ENCODE results near the gene EN1.

The EN1 gene

GRCh38 chr2:118816669-118817068 is 30.8 kb downstream of the EN1 start:
- no peak for DNase-seq

GRCh38 chr2:118815731-118816130 is 31.7 kb downstream of the EN1 start:
- DNase-seq: no peak

DNA sequence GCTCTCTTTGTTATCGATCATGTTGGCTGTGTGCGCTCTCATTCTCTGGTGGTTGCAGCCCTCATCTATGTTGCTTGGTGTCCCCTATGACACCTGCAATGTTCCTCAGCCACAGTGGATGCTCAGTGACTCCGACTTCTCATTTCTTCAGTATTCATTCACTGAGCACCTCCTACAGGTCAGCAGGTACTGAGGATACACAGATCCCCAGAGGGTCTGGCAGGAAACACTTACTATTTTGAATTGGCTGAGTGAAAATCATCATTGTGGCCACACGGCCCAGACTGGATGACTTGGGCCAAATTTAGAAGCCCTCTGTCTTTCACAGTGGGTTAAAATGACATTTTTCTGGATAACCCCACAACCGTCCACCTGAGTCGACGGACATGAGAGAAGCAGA is 32.1 kb downstream of the EN1 start:
- DNase-seq: no peak

DNA sequence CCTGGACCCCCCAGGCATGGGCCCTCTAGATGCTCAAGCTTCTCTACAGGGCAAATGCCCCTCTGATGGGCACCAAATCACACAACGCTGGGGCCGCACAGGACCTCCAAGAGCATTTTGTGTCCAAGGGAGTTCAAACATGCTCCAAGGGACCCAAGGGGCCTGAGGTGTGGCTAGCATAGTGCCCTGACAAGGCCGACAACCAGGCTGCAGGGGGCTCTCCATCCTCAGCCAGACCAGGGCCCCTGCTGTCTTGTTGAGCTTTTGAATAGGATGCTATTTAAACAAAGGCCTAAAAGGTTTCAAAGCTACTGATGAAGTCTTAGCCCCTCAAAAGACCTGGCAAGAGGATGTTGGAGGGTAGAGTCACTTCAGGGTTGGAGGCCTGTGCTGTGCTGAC is 33.1 kb downstream of the EN1 start:
- DNase-seq: no peak

- DNase-seq: no peak
These were observed 33.7 kb downstream of the EN1 start for GRCh38 chr2:118813601-118814339.

GRCh38 chr2:118813111-118813510 is 34.3 kb downstream of the EN1 start:
- DNase-seq: no peak

DNA sequence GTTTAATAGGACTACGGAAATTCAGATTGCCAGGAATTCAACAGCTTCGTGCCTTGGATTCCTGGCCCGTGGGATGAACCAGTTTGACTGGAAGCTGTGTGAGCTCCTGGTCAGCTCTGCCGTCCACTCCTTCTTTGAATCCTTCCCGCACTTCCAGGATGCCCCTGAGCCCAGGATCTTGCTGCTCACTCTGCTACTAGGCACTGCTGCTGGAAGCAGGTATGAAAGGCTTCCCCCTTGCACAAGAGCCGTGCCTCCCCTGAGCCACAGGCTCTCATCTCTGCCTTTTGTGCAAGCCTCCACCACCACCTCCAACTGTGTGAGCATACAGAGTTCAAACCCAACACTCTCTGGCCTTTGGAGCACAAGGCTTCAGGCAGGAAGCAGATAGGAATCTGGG is 34.9 kb downstream of the EN1 start:
- no peak for DNase-seq

DNA sequence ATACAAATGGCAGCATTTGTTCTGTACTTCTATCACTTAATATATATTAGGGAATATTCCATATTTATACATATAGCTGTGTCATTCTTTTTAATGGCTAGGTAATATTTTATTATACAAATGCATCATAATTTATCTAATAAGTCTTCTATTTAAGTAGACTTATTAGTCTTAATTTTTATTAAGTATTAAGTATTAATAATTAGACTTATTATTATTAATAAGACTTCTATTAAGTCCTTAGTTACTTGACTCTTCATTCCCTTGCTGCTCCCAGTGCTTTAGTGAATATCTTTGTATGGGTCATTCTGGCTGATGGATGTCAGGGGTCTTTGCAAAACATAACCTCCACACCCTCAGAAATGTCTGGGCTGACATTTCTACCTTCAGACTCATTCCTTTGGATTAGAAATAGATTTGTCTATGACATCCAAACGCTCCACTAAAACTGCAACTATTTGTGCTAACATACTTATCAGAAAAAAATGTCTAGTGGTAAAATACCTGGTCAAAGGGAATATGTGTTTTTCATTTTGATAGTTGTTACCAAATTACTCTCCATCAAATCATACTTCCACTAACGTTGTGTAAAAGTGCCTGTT is 35.8 kb downstream of the EN1 start:
- DNase-seq: no peak

DNA sequence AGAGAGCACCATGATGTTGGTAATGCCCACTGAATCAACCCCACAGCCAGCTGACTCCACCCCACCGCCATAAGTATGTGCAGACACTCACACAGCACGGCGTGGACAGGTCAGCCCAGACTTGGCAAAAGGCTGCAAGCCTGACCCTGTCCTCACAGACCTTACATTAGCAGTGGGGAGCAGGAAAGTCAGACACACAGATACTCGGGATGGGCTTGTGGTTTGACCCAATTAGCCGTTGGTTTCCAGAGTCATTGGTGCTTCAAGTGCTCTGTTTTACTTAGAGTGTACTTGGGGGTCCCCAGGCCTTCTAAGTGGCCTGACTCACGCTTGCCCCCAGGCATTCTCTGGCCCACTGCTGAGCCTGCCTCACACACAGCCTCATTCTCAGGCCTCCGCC is 36.7 kb downstream of the EN1 start:
- no peak for DNase-seq

DNA sequence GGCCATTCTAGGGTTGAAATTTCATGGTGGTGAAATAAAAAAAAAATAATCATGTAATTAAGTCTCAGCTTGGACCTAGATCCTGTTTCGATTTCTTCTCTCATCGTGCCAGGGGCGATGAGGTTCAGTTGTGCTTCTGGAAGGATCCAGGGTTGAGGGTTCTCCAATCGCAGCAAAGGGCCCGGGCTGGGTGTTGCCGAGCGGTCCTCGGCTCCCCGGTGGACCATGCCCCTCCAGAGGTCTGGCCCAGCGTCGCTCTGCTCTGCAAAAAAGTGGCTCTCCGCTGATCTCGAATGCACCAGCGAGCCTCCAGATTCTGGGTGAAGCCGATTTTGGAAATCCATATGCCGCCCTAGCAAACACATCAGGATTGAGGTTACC is 39.0 kb downstream of the EN1 start:
- DNase-seq: no peak

- no peak for DNase-seq
These were observed 39.6 kb downstream of the EN1 start for GRCh38 chr2:118807668-118808428.

DNA sequence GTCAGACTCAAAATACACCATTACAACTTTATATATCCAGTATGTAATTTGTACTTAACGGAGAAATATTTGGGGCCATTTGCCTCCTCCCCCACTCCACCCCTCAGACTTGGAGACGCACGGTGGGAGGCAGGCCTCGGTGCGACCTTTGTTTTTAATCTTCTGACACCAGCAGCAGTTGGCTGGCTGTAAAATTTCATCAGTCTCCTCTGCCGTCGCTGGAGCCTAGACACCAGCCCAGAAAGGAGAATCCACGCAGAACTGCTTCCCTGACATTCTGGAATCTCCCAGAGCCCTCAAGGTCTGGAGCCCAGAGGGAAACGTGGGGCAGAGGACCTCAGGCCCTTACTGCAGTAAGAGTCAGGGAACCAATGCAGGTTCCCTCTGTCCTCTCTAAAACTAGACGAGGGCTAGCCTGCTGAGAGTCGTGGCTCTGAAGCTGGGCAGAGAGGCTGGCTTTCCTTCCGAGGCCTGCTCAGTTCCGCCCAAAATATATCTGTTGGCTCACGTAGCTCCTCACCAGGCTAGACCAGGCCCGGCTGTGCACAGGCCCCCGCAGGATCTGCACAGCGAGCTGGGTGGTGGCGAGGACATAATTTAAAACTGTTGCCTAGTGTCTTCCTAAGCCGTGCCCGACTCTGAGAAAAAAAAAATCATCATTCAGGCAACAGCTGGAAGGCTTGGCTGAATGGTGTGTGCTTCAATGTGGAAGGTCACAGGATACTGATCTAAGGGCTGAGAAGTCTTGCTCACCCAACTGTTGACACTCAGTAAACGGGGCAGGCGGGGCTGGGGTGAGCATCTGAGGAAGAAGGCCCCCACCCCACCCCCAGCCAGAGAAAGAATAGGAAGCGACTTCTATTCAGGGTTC is 40.4 kb downstream of the EN1 start:
- no peak for DNase-seq

GRCh38 chr2:118805064-118805690 is 42.3 kb downstream of the EN1 start:
- no peak for DNase-seq

- DNase-seq: no peak
These were observed 44.4 kb downstream of the EN1 start for GRCh38 chr2:118803012-118803411.

DNA sequence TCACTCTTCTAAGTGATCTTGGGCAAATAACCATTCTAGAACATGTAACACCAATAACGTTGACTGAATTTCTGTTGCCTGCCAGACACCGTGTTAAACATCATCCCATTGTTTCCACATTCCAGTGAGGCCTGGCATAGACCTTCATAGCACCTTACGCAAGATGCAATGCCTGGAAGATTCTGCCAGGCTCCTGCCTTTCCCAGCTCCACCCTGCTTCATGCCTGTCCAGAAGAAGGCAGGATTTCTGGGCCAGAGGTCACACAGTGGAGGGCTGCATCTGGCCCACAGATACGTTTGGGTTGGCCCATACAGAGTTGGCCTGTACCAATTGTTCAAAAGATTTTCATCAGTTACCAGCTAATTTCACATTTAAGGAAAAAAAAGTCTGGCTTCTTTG is 46.3 kb downstream of the EN1 start:
- no peak for DNase-seq

- DNase-seq: no peak
These were observed 46.7 kb downstream of the EN1 start for GRCh38 chr2:118800736-118801135.

GRCh38 chr2:118794546-118794945 is 52.9 kb downstream of the EN1 start:
- no peak for DNase-seq

All from stimulated activated naive CD4-positive, alpha-beta T cell (primary cell).